ENCODE results near the gene ECE1.

The ECE1 gene

DNA sequence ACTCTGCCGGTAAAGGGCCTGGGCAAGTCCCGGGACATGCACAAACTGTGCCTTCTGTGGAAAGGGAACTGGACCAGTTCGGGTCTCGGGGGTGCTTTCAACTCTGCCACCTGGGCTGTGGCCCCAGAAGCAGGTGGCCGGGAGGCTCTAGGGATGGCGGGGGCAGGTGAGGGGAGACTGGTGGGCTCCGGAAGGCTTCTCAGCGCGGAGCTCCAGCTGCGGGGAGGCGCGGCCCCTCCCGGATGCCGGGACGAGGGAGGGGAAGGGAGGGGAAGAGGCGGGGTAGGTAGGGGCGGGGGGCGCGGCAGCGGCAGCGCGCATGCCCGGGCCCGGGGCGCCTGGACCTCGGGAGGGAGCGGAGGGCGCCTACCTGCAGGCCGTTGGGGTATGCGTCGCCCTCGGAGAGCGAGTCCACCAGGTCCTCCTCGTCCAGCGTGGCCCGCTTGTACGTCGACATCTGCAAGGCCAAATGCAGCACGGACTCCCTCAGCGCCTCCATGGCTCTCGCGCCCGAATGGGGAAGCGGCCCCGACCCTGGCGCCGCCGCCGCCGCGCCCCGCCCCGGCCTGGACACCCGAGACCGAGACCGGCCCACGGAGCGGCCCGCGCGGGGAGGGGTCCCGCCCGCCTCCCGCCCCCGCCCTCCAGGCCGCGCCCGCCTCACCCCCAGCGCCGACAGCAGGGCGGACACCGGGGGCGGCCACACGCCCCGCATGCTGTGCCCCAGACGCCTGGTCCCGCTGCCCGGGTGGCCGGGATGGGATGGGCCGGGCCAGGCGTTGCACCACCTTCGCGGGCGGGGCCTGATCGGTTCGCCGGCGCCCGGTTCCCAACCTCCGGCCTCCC lies at the start of gene ECE1:
TSS of gene ECE1 (minus strand) at position 764 of the 846 bp plus-strand sequence. CDS start at position 715, 49 bp downstream.
- in situ Hi-C loops (cut with HindIII; ENCODE audit: low sequenced_read_pairs): no loop called here
- TF ChIP-seq, protein P1, sequence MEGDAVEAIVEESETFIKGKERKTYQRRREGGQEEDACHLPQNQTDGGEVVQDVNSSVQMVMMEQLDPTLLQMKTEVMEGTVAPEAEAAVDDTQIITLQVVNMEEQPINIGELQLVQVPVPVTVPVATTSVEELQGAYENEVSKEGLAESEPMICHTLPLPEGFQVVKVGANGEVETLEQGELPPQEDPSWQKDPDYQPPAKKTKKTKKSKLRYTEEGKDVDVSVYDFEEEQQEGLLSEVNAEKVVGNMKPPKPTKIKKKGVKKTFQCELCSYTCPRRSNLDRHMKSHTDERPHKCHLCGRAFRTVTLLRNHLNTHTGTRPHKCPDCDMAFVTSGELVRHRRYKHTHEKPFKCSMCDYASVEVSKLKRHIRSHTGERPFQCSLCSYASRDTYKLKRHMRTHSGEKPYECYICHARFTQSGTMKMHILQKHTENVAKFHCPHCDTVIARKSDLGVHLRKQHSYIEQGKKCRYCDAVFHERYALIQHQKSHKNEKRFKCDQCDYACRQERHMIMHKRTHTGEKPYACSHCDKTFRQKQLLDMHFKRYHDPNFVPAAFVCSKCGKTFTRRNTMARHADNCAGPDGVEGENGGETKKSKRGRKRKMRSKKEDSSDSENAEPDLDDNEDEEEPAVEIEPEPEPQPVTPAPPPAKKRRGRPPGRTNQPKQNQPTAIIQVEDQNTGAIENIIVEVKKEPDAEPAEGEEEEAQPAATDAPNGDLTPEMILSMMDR (IDR thresholded peaks at IDR 0.05; ENCODE audit: low read depth, low read length): no peak
- no peak for DNase-seq (ENCODE audit: low read depth, low spot score)
- peak within 1 kb of the TSS; percentile 67 for H3K4me3 ChIP-seq (ENCODE audit: low read depth, low read length)

DNA sequence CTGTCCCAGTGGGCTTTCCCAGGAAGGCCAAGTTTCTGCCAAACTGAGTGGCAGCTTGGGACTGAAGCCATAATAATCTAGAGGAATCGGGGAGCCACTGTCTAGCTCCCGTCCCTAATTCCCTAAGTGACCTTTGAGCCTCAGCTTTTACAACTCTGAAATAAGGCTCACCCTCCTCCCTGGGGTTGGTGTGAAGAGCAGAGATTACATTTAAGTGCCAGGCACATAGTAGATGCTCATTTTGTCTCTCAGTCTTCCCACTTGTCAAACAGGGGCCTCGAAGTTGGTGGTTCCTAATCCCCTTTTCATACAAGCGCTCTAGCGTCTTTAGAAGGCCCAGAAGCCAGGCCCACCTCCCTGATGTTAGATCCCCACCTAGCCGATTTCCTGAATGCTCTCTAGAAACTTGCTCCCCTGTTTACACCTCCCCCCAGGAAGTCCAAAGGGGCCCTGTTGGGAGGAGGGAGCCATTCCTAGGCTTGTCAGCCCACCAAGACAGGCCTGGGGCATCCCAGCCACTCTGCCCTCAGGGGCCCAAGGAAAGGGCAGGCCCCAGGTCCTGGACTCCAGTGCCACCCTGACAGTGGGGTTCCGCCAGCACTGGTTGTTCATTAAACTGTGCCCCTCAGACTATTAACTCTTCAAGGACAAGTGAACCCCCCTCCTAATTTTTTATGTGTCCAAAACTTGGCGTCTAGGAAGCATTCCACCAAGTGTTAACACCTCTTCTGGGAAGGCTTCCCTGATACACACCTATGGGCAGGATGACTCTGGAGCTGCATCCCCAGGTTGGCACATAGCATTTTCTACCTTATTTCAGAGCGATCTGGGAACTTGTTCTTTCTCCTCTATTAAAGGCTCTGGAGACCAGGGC lies 49.3 kb upstream of the ECE1 start:
- TF ChIP-seq, protein P1 (IDR thresholded peaks at IDR 0.05; ENCODE audit: low read depth, low read length): no peak
- in situ Hi-C loops (cut with HindIII; ENCODE audit: low sequenced_read_pairs): loop anchor here (25.0 kb wide), 1 partner anchor 102 kb away; no protein-coding TSS in a partner anchor
- DNase-seq (ENCODE audit: low read depth, low spot score): no peak
- H3K4me3 ChIP-seq (ENCODE audit: low read depth, low read length): no peak overlapping the region

- DNase-seq (ENCODE audit: low read depth, low spot score): peak; percentile 66
- TF ChIP-seq, protein P1 (IDR thresholded peaks at IDR 0.05; ENCODE audit: low read depth, low read length): no peak
- no peak overlapping the region for H3K4me3 ChIP-seq (ENCODE audit: low read depth, low read length)
- in situ Hi-C loops (cut with HindIII; ENCODE audit: low sequenced_read_pairs): loop anchor here (25.0 kb wide), 1 partner anchor 101 kb away; no protein-coding TSS in a partner anchor
Observed at GRCh38 chr1:21338573-21339355, 48.5 kb upstream of the ECE1 start.

GRCh38 chr1:21337928-21338572 lies 47.8 kb upstream of the ECE1 start:
- in situ Hi-C loops (cut with HindIII; ENCODE audit: low sequenced_read_pairs): loop anchor here (25.0 kb wide), 1 partner anchor 101 kb away; no protein-coding TSS in a partner anchor
- no peak overlapping the region for H3K4me3 ChIP-seq (ENCODE audit: low read depth, low read length)
- peak; percentile 79 for DNase-seq (ENCODE audit: low read depth, low spot score)
- TF ChIP-seq, protein P1 (IDR thresholded peaks at IDR 0.05; ENCODE audit: low read depth, low read length): no peak

DNA sequence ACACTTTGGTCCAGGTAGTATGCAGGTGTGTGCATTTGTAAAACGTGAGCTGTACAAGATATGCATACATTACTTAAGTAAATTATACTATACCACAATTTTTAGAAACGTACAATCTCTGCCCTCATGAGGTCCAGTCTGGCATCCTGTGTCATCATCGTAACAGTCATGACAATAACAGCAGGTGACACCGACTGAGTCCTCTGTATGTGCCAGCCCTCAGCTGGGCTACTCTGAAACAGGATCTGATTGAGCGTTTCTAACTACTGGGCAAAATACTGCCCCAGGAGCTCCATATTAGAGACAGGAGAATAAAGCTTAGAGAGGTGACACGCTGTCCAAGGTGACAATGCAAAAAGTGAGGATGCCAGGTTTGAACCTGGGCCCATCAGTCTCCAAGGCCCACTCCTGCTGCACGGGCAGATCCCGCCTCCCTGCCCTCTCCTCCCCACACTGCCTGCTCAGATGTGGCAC lies 47.2 kb upstream of the ECE1 start:
- in situ Hi-C loops (cut with HindIII; ENCODE audit: low sequenced_read_pairs): loop anchor here (25.0 kb wide), 1 partner anchor 100 kb away; no protein-coding TSS in a partner anchor
- TF ChIP-seq, protein P1 (IDR thresholded peaks at IDR 0.05; ENCODE audit: low read depth, low read length): no peak
- H3K4me3 ChIP-seq (ENCODE audit: low read depth, low read length): no peak overlapping the region
- no peak for DNase-seq (ENCODE audit: low read depth, low spot score)
